ENCODE results near the gene STK11IP.

STK11IP gene

GRCh38 chr2:219632760-219633105 lies 35.1 kb downstream of the STK11IP start:
- H3K4me3 ChIP-seq (ENCODE audit: low read depth, low read length), result no peak overlapping the region
- TF ChIP-seq CTCF (IDR thresholded peaks at IDR 0.05; ENCODE audit: low read depth, low read length), result no peak
- no peaks in the 10 kb centered on the region for H3K9me3 ChIP-seq
- no peak for DNase-seq
- peaks cover 4% of the 10 kb centered on the region for H3K4me1 ChIP-seq
- H3K27me3 ChIP-seq, result no peaks in the 10 kb centered on the region
- H3K36me3 ChIP-seq, result no peaks in the 10 kb centered on the region

GRCh38 chr2:219633276-219634065 lies 35.8 kb downstream of the STK11IP start:
- Histone ChIP-seq H3K27me3 (no peaks in the 10 kb centered on the region), H3K36me3 (no peaks in the 10 kb centered on the region), H3K4me1 (peaks cover 4% of the 10 kb centered on the region), H3K4me3 (ENCODE audit: low read depth, low read length) (no peak overlapping the region), H3K9me3 (no peaks in the 10 kb centered on the region)
- DNase-seq, result no peak
- TF ChIP-seq CTCF (IDR thresholded peaks at IDR 0.05; ENCODE audit: low read depth, low read length), result no peak

DNA sequence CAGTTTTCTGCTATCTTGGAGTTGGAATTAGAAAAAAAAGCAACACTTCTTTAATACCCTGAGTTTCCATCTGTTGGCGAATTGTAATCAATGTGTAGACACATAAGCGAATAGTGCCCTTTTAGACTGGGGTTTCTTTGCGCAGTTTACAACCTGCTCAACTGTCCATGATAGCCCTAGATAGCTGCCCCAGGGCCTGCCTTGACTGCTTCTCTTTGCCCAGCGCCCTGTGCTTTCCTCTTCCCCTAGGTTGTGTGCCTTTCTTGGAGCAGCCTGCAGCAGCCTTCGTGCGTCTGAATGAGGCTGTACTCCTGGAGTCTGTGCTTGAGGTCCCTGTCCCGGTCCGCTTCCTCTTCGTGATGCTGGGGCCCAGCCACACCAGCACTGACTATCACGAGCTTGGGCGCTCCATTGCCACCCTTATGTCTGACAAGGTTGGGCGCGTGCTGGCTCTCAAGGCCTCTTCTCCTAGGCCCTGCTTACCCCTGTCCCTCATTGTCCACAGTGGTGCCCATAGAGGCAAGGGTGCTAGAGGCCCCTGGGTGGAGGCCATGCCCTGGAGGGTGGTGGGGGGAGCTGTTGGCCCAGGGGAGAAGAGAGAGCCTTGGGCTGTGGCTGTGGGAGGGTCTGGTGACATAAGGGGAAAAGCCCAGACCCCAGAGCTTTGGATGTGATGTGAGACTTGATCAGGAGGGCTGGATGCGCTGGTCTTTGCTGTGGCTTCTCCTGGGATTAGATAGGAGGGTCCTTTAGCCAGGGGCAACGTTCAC lies 36.7 kb downstream of the STK11IP start:
- no peak for DNase-seq
- no peak for TF ChIP-seq CTCF (IDR thresholded peaks at IDR 0.05; ENCODE audit: low read depth, low read length)
- no peaks in the 10 kb centered on the region for H3K36me3 ChIP-seq
- peaks cover 4% of the 10 kb centered on the region for H3K4me1 ChIP-seq
- no peaks in the 10 kb centered on the region for H3K27me3 ChIP-seq
- no peak overlapping the region for H3K4me3 ChIP-seq (ENCODE audit: low read depth, low read length)
- H3K9me3 ChIP-seq, result no peaks in the 10 kb centered on the region

GRCh38 chr2:219634951-219635751 lies 37.5 kb downstream of the STK11IP start:
- no peak for DNase-seq
- Histone ChIP-seq H3K9me3 (no peaks in the 10 kb centered on the region), H3K27me3 (no peaks in the 10 kb centered on the region)

GRCh38 chr2:219636144-219636915 lies 38.7 kb downstream of the STK11IP start:
- DNase-seq, result no peak
- no peaks in the 10 kb centered on the region for H3K27me3 ChIP-seq
- no peak overlapping the region for H3K4me3 ChIP-seq (ENCODE audit: low read depth, low read length)
- no peak for TF ChIP-seq CTCF (IDR thresholded peaks at IDR 0.05; ENCODE audit: low read depth, low read length)
- H3K36me3 ChIP-seq, result no peaks in the 10 kb centered on the region
- H3K9me3 ChIP-seq, result no peaks in the 10 kb centered on the region
- no peaks in the 10 kb centered on the region for H3K4me1 ChIP-seq

More at GRCh38 chr2:219634951-219635751, 37.5 kb downstream of the STK11IP start:
- Histone ChIP-seq H3K4me3 (ENCODE audit: low read depth, low read length) (no peak overlapping the region), H3K36me3 (no peaks in the 10 kb centered on the region), H3K4me1 (peaks cover 4% of the 10 kb centered on the region)
- TF ChIP-seq CTCF (IDR thresholded peaks at IDR 0.05; ENCODE audit: low read depth, low read length), result no peak

All from BE2C (cell line).